Heart left ventricle (tissue), 13 donors: ENCODE data around the gene COL27A1.

Experiments
- CTCF ChIP-seq, 12 donors: fragments of 200-600 bp; sonication (generic) in 4 of 12; IDR thresholded peaks; one replicate each; pipeline versions ENCODE4 v1.5.0 to v1.8.0; 2018 to 2022; ENCODE audit warnings: antibody characterized with exemption in 12 of 12, mild to moderate bottlenecking in 5 of 12
- POLR2A ChIP-seq, 2 donors: fragments of 450-650 bp; IDR thresholded peaks; one replicate each; pipeline ENCODE4 v1.6.1; 2017; ENCODE audit warnings: antibody characterized with exemption in 2 of 2, mild to moderate bottlenecking in 2 of 2, moderate library complexity in 2 of 2
- donor health status: ischemic (EF 13 %, LVEDD 7.1; RV severe dilation, severe dysfunction).
- donor health status: DM: no; HTN: yes; CAD: no.
- donor health status: DM: no; HTN: no; CAD: no.
- donor health status: ischemic (EF 25% LVEDD 6.9; RV normal size, moderate dysfunction).
- donor health status: ischemic (EF 25% LVEDD 5.7; RV mildly dilated, moderate dysfunction).
- donor health status: ischemic (EF 35%, LVEDD 5.7; RV mildly dilated, moderate dysfunction).
- donor health status: nonischemic (EF 11% LVEDD 7.7; RV severe dilation, severe dysfunction).
- donor health status: DM: yes; HTN: yes; CAD: no.
- donor health status: PGD.
- donor health status: ischemic (EF 29% LVEDD 5.4; RV normal size, mild dysfunction).
- donor health status: nonischemic (EF 23%, LVEDD 6.1; RV moderate dilation, normal function).

GRCh38 chr9:114190563-114190905 lies 35.2 kb downstream of the COL27A1 start:
- TF ChIP-seq CTCF (IDR thresholded peaks at IDR 0.05) (no peak), POLR2A (IDR thresholded peaks at IDR 0.05) (no peak)
